Activated CD4-positive, alpha-beta T cell treated with anti-CD3 and anti-CD28 coated beads for 48 hours (primary cell): Measurements from ENCODE around the gene DOK7.
A peak's percentile ranks its signal among the peaks of the same experiment; 100 is the strongest.
"Not testable (repeated sequence)": the region's sequence is repeated elsewhere in the genome, so short reads cannot be mapped to it uniquely, and the experiment has no call there.

ENCODE experiments used
- DNase-seq: peaks from one replicate; pipeline ENCODE4 v3.0.0-alpha.2; 2020

The DOK7 gene

DNA sequence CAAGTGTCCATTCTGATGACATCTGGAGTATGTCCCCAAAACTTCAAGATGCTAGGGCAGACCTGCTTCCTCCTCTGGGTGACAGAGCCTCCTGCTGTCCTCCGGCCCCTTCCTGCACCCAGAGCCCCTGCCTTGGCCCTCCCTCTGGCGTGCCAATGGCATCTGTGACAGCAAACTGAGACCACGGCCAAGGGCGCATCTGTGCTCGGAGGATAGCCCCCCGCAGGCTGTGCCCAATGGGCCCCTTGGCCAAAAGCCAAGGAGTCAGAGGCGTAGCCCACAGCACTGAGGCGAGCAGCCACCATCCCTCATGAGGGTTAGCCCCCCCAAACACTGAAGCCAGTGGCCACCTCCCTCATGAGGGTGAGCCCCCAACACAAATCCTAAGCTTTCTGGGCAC lies 61.2 kb downstream of the DOK7 start:
- no peak for DNase-seq

DNA sequence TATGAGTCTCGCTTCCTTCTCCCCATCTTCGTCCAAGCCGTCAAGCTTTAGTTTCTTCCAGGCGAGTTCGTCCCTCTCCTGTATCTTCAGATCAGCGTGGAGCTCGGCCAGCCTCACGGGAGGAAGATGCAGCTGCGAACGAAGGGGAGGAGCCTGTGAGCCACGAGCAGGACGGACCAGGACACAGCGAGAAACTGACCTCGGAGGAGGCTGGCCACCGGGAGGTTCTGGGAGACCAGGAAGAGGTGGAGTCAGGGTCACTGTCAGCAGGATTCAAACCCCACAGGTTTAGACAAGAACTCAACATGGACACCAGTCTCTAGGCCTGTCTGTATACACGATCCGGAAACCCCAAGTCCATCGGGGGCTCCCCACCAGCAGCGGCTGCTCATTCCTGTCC lies 61.8 kb downstream of the DOK7 start:
- no peak for DNase-seq

DNA sequence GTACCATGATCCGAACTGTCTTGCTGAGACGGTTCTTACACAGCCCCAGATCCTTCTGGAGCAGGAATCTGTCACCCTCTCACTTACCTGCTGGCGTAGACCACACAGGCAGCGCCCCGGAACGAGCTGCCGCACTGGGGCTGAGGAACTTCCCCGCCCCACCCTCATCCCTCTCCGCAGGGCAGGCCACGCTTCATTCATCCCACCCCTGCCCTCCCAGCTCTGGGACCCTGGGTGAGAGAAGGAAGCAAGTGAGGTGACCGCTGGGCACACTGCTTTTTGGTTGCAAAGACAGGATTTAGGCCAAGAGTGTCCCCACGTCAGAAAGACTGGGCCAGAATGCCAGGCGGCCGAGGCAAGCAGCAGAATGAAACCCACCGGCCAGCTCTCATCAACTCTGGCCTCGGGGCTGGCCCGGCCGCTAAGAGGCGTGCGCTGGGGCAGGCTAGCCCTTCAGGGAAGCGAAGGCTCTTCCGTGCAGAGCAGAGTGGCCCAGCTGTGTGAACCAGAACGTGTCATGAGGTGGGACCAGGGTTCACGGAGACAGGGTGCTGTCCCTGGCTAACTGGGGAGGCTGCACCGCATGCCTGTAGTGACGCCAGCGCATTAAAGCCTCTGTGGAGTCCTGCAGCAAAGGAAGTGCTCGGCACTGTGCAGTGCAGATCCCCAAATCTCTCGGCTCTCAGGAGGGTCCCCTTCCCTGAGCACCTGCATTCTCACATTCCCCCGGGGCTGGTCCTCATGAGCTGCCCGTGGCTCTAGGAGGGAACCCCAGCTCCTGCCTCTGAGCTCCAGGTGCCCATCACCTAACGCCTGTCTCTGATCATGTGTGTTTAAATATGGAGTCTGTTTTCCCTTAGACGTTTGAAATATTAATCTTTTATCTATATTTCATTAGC lies 62.7 kb downstream of the DOK7 start:
- no peak for DNase-seq

DNA sequence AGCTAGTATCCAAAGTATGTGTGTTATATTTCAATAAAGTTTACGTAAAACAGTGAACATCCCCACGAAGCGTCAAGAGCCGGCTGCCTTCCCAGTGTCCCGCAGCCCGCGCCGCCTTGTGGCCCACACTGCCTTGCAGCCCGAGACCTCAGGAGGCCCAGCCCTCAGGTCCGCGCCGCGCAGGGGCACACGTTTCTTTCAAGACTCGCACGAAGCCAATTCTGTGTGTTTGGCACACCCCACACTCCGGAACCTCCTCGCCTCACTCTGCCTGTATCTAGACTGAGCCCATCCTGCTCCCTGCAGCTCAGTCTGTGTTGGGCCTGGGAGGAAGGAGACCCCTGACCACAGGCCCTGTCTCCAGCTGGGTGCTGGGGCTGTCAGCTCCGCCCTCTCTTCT lies 63.4 kb downstream of the DOK7 start:
- DNase-seq, result no peak

DNA sequence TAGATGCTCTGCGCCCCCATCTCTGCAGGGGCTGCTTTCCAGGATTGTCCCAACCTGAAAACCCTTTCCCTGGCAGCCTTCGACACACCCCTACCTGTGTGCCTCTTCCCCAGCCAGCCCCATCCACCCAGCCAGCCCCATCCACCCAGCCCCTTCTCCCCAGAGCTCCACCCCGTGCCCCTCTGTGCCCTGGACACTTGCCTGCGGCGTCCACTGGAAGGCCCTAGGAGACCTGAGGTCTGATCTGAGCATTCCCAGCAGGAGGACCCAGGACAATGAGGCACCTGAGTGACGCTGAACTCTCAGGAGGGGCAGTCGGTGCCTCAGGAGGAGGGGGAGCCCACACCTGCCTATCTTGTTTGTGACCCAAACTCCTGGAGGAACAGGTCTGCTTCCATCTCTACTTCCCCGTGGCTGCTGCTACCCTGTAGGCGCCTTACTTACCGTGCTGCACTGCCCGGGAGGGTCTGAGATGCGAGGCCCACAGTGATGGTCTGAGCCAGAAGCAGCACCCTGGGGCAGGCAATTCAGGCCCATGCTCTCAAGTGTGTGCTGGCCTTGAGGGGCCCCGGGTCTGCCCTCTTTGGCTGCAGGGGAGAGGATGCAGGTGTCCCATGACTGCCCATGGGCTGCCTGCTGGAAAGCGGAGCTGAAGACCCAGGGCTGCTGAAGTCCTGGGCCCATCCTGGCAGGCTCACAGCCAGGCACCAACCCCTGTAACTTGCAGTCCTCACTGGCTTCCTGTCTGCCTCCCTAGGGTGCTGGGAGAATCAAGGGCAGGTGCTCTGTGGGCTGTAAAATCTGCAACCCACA lies 64.2 kb downstream of the DOK7 start:
- no peak for DNase-seq

DNA sequence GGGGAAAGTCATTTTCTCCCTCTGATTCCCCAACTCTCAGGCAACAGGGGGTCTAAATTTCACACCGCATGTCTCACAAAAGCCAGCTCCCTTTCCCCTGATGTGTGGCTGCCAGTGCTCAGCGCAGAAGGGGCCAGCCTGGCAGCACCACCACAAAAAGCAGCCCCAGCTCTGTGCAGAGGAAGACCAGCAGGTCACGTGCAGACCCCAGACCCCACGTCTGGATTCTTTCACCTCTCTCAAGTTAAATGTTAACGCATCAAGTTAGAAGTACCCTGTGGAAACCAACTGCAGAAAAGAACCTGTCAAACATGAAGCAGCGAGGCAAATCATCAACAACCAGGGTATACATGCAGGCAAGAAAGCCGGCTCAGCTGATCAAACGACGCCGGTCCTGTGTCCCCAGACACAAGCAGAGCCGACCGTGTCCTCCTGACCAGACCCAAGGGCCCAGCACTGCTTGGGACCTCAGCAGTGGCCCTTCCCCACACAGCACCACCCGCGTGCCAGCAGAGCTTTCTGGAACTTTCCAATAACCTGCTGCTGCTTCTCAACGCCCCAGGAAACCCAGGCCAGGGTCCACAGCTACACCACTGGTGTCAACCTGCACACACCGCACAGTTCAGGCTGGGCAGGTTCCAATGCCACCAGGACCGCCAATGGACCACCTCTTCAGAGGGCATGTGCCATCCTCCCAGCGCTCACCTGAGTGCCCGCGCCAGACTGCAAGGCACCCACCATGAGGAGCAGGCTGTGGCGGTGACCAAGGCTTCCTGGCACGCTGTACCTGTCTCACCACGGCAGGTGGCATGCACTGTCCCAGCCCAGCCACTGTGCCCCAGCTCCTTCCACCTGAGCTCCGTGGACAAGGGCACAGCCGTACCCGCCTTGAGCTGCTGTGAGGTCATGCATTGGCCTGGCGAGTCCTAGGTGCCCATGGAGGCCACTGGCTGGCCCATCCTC lies 65.1 kb downstream of the DOK7 start:
- no peak for DNase-seq

DNA sequence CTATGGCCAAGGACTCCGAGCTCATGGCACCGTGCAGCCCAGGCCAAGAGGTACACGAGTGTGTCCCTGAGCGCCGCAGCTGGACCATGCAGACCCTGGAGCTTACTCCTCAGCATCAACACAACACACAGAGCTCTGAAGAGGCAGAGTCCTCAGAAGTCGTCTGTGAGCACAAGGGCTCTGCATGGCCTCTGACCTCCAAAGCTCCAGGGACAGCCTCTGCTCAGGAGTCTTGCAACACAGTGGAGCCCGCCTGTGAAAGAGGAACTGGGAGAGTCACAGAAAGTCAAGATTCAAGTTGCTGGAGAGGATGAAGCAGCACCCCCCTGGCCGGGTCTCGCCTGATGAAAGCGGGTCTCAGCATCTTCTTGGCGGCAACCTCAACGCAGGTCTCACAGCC lies 66.3 kb downstream of the DOK7 start:
- no peak for DNase-seq

DNA sequence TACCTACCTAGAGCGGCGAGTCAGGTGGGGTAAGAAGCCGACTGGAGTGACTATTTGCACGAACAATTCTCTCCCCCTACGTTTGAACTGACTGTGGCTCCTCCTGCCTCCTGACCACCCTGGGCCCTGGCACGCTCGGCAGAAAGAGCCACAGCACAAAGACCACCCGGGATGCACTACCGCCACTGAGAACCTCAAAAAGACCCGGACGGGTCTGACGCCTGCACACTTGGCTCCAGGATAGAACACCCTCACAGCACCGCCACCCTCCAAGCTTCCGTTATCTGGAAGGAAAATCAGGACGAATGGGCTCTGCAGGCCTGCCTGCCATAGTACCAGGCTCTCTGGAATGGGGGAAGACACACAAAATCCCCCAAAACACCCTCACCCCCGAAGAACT lies 66.9 kb downstream of the DOK7 start:
- DNase-seq, result no peak

DNA sequence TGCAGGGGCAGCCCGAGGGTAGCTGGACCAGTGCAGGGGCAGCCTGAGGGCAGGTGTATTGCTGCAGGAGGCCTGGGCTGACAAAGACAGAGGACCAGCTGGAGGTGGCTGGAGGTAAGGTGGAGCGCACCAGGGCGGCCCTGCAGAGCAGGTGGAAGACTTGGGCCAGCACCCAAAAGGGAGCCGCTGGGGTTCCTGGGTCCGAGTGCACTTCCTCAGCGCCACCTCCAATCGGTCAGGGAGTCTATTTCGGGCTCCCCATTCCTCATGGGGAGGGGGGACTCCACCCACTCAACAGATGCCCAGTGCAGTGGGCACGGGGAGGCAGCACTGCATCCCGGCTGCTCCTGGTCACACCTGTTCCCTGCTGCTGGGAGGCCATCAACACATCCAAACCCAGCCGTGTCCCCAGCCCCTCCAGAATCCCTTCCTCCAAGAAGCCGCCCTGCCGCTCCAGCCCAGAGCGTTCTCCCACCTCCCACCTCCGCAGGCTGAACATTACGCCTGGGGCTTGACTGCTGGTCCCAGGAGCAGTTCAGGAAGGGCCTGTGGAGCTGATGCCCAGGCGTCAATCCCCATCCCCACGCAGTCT lies 67.7 kb downstream of the DOK7 start:
- DNase-seq, result no peak

DNA sequence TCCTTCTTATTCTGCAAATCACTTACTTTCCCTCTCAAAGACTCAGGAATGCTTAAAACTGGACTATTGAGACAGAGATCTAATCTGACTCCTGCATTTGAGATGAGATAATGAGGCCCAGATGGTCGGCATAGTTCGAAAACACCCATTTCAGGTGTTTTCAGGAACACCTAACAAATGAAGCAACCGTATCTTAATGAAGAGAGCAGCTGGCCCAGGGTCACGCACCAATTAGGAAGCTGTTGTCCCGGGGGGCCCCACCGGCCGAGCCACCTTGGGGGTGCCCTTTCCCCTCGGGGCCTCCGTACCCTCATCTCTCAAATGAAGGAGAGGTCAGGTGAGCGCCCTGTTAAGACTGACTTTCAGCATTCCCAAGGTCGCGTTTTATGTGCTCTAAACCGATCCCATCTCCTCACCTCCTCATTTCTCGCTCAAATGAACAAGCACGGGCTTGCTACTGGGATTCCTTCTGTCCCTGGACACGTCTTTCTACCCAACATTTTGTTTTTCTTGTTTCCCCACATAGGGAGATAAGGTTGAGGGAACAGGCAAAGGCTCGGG lies 68.3 kb downstream of the DOK7 start:
- no peak for DNase-seq

DNA sequence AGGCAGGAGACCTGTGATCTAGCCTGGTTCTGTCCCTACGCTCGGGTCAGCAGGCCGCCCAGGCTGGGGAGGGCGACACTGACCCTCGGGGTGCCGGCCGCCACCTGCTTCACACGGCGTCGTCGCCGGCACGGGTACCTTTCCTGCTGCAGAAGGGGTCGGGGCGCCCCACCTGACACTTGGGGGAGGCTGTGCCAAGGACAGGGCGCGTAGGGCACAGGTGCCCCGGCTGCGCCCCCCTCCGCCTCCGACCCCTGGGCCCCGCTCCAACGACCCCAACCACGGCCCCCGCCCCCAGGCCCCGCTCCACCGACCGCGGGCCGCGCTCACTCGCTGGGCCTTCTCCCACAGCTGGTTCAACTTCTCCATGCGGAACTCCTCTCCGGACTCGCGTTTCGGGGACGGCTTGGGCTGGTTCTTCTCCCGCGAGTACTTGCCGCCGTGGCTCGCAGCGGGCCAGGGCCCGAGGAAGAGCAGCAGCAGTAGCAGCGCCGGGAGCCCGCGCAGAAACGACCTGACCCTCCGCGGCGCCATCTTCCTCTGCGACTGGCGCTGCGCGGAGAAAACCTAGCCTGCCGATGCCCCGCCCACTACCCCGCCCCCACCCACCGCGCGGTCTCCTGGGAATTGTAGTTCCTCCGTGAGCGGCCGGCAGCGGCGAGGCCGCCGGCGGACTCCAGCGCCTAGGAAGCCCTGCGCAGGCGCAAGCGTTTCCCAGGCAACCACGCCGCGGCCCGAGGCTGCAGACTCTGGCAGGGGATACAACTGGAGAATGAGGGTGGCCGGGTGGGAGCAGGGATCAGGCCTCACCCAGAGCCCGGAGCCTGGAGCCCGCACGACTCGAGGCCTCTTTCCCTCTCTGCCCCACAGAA lies 69.0 kb downstream of the DOK7 start, which contains the start of gene LRPAP1:
TSS of gene LRPAP1 (minus strand) at position 544 of the 872 bp plus-strand sequence. CDS start at position 534, 10 bp downstream.
- DNase-seq, result peak; percentile 89

DNA sequence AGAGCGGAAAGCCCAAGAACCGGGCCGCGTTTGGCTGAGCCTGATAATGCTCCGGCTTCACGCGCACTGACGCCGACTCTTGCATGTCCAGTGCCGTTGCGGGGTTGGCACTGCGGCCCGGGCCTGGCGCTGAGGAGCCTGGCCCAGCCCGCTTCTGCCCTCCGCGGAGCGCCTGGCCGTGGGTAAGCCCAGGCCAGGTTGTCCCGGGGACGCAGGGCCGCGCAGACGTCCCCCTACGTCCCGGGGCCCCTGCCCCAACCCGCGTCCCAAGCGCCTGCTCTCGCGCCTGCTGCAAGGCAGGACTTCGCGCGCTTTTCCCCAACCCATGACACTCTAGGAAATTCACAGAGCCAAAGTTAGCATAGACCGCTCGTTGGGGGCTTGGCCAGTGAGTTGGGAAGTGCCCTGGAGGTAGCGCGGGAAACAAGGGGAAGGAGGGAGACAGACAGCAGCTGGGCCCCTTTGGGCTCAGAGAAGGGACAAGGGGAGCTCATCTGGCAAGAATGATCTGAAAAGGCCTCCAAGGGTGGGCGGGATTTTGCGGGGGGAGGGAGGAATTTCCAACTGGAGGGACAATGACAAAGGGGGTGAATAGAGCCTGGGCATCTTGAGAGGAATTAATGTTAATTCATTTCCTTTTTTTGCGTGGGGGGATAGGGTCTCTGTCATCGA lies 69.8 kb downstream of the DOK7 start:
- no peak for DNase-seq

DNA sequence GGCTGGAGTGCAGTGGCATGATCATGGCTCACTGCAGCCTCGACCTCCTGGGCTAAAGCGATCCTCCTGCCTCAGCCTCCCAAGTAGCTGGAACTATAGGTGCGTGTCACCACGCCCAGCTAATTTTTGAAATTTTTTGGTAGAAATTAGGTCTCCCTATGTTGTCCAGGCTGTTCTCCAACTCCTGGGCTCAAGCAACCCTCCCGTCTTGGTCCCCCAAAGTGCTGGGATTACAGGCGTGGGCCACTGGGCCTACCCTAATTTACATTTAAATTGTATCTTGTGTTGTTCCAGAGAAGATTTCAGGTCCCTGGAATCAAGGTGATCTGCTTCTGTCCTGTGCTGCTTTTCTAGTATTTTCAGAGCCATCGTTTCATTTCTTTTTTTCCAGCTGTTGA lies 70.3 kb downstream of the DOK7 start:
- no peak for DNase-seq

DNA sequence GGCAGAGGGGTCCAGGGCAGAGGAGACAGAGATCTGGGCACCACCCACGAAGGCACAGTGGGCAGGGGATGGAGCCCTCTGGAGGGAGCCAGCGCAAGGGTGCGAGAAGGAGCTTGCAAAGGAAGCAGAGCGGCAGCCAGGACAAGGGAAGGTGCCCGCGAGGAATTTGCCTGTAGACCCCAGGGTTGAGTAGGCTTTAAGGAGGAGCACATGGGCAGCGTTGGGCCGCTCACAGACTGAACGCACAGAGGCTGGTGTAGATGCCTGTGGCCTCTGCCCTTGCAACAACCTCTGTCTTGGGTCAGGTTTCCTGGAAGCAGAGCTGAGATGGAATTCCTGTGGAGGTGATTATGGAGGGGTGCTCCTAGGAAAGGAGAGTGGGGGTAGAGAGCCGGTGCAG lies 72.7 kb downstream of the DOK7 start:
- DNase-seq, result not testable (repeated sequence)

DNA sequence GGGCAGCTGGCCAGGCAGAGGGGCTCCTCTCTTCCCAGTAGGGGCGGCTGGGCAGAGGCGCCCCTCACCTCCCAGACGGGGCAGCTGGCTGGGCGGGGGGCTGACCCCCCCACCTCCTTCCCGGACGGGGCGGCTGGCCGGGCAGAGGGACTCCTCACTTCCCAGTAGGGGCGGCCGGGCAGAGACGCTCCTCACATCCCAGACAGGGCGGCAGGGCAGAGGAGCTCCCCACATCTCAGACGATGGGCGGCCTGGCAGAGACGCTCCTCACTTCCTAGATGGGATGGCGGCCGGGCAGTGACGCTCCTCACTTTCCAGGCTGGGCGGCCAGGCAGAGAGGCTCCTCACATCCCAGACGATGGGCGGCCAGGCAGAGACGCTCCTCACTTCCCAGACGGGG lies 75.8 kb downstream of the DOK7 start:
- DNase-seq, result not testable (repeated sequence)

DNA sequence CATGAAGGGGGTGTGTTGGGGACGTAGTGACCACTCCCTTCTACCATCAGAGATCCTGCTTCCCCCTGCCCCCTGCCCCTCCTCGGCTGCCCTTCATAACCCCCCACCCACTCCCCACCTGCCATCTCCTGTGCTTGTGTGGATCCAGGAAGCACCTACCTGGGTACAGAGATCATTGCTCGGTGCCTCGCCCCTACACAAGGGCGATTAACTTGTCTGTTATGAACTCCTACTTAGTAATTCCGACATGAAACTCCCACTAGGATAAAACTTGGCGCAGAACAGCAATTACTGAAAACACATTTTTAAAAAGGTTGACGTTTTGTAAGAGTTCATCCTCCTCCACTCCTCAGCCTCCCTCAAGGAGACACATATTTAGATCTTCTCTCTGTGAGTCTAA lies 80.3 kb downstream of the DOK7 start:
- not testable (repeated sequence) for DNase-seq
